Keratinocyte (primary cell): Measurements from ENCODE around the gene SLC39A11. TPM values are rescaled to one million over a fixed set of nuclear protein-coding genes. Genes with fewer than 3 reads are reported as not detected.

ENCODE experiments used
- DNase-seq: peaks from one replicate; pipeline ENCODE4 v3.0.0-alpha.2; 2011; ENCODE audit warnings: low read depth, missing footprints, low spot score
- FAIRE-seq: peaks from 2 replicates; lab custom pipeline; 2011; peaks lifted over from hg19 to GRCh38; lab: Jason Lieb, UNC
- H2AFZ ChIP-seq: 2 replicates; pipeline ENCODE4 v1.6.0; 2012; ENCODE audit warnings: low read length, control low read depth, inconsistent platforms; ENCODE audit not compliant: control insufficient read depth
- H3K27ac ChIP-seq: 2 replicates; pipeline ENCODE4 v1.5.1; 2011; ENCODE audit warnings: low read length; ENCODE audit not compliant: control insufficient read depth, insufficient read depth
- H3K27me3 ChIP-seq: 3 replicates; pipeline ENCODE4 v1.6.0; 2011; ENCODE audit warnings: low read length; ENCODE audit not compliant: control insufficient read depth, insufficient read depth; ENCODE audit errors: extremely low read depth
- H3K36me3 ChIP-seq, 2 experiments: 2 replicates in 1 of 2; 3 replicates in 1 of 2; pipeline ENCODE4 v1.5.1; 2011; ENCODE audit warnings: low read length in 2 of 2, mild to moderate bottlenecking in 1 of 2; ENCODE audit not compliant: control insufficient read depth in 2 of 2, insufficient read depth in 2 of 2; ENCODE audit errors: extremely low read depth in 1 of 2
- H3K4me1 ChIP-seq: 3 replicates; pipeline ENCODE4 v1.5.1; 2011; ENCODE audit warnings: low read length; ENCODE audit not compliant: control insufficient read depth, insufficient read depth; ENCODE audit errors: extremely low read depth
- H3K4me2 ChIP-seq: 3 replicates; pipeline ENCODE4 v1.6.0; 2011; ENCODE audit warnings: low read depth, low read length; ENCODE audit not compliant: control insufficient read depth, insufficient read depth; ENCODE audit errors: extremely low read depth
- H3K4me3 ChIP-seq, 3 experiments: fragments of 200-600 bp in 1 of 3; sonication (generic) in 1 of 3; 2 replicates in 2 of 3; 3 replicates in 1 of 3; pipeline ENCODE4 v1.5.1; 2011 to 2016; ENCODE audit warnings: low read length in 3 of 3, mild to moderate bottlenecking in 3 of 3, control low read depth in 2 of 3, inconsistent platforms in 1 of 3, low read depth in 1 of 3, mixed read lengths in 1 of 3, mixed run types in 1 of 3, moderate library complexity in 1 of 3; ENCODE audit not compliant: control insufficient read depth in 2 of 3, insufficient read depth in 2 of 3; ENCODE audit errors: extremely low read depth in 1 of 3
- H3K79me2 ChIP-seq: 2 replicates; pipeline ENCODE4 v1.6.0; 2012; ENCODE audit warnings: low read length; ENCODE audit not compliant: control insufficient read depth, insufficient read depth
- H3K9ac ChIP-seq: 3 replicates; pipeline ENCODE4 v1.6.0; 2011; ENCODE audit warnings: low read length; ENCODE audit not compliant: control insufficient read depth, insufficient read depth; ENCODE audit errors: extremely low read depth
- H3K9me1 ChIP-seq: 3 replicates; pipeline ENCODE4 v1.6.0; 2011; ENCODE audit warnings: low read length; ENCODE audit not compliant: control insufficient read depth, insufficient read depth; ENCODE audit errors: extremely low read depth
- H3K9me3 ChIP-seq: 2 replicates; pipeline ENCODE4 v1.5.1; 2012; ENCODE audit warnings: low read depth, low read length; ENCODE audit not compliant: control insufficient read depth
- H4K20me1 ChIP-seq: 3 replicates; pipeline ENCODE4 v1.6.0; 2011; ENCODE audit warnings: low read length; ENCODE audit not compliant: control insufficient read depth, insufficient read depth; ENCODE audit errors: extremely low read depth
- CTCF ChIP-seq, 3 experiments: IDR thresholded peaks in 1 of 3; conservative IDR thresholded peaks in 1 of 3; optimal IDR thresholded peaks in 1 of 3; 2 replicates in 2 of 3; 3 replicates in 1 of 3; pipeline versions ENCODE3 to v1.5.1; 2011; ENCODE audit warnings: low read length in 3 of 3, mild to moderate bottlenecking in 3 of 3, moderate library complexity in 2 of 3, control low read depth in 1 of 3, inconsistent platforms in 1 of 3; ENCODE audit not compliant: insufficient read depth in 2 of 3; ENCODE audit errors: extremely low read depth in 1 of 3
- EZH2 ChIP-seq: IDR thresholded peaks from one replicate; pipeline ENCODE4 v1.6.1; 2012; ENCODE audit warnings: inconsistent platforms, mild to moderate bottlenecking, low read length, moderate library complexity
- dilution Hi-C: fragments of 300-500 bp; cut with MboI; formaldehyde crosslinking; loops from one replicate; pipeline ENCODE4 v1.7.0; 2020; ENCODE audit warnings: low sequenced_read_pairs; ENCODE audit not compliant: extremely low pct_ligation_motif_present
- polyA plus RNA-seq, 5 experiments: library from polyadenylated mRNA; depleted of rRNA in 3 of 5; stranded (reverse) in 3 of 5; stranded (forward) in 1 of 5; unstranded in 1 of 5; fragments of >200 nt; gene quantifications; 1 replicate in 1 of 5; 2 replicates in 3 of 5; 3 replicates in 1 of 5; pipeline versions ENCODE4 v1.2.1 to v1.2.3, GENCODE V29; 2011 to 2012; ENCODE audit warnings: missing spikeins in 2 of 5, low read depth in 1 of 5, low replicate concordance in 1 of 5

Gene SLC39A11
- polyA plus RNA-seq, 1 donor (not counting 4 experiments of a cell fraction or from before 2014, with no cell fraction given) = 11.5 TPM

DNA sequence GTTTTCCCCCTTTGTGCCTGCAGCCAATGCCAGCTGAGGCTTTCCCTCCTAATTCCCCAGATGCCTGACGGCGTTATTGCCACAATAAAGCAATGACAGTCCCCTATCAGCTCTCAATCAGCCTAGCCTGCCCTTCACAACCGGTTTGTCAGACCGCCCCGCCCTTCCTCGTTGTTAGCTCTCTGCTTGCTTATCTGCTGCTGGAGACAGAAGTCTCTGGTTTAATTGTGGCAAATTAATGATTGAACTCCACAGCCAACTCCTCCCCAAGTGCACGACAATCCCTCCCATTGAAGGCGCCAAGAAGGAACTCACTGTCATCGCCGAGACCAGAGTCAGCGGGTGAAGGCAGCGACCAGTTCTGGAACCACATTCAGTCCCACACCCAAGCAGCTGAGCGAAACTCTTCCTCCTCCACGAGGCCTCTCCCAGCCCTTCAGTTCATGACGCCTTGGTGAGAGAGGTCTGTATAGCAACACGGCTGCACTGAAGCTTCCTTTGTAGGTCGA, 474.4 kb downstream of the SLC39A11 start:
- dilution Hi-C loops = no loop called here
- H2AFZ ChIP-seq = peak overlapping the region; percentile 23

DNA sequence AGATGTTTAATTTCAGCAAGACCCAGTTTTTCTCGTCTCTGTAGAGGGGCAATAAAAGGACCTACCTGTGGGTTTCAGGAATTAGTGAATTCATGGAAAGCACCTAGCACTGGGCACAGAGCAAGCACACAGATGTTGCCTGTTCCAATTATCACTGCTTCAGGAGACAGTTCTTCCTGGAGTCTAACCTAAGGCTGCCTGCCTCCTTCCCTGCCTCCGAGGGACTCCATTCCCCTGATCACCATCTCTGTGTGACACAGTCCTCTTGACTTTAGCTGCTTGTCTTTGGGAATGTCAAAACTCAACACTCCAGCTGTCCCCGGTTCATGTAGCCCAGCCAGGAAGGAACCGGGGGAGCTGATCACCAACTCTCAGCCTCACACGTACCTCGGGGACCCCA, 474.9 kb downstream of the SLC39A11 start:
- Histone ChIP-seq H3K27me3 (no peaks in the 10 kb centered on the region), H2AFZ (no peak overlapping the region), H3K9me1 (no peaks in the 10 kb centered on the region), H3K4me2 (peak overlapping the region; percentile 7), H3K4me3 (peak overlapping the region in 1 of 3 experiments; percentile 5), H4K20me1 (no peaks in the 10 kb centered on the region), H3K36me3 (no peaks in the 10 kb centered on the region), H3K27ac (no peak overlapping the region), H3K4me1 (peaks cover 31% of the 10 kb centered on the region), H3K9ac (peak overlapping the region; percentile 20), H3K79me2 (no peaks in the 10 kb centered on the region), H3K9me3 (no peaks in the 10 kb centered on the region)
- DNase-seq (no peak), FAIRE-seq (no peak)
- dilution Hi-C loops = no loop called here
- TF ChIP-seq CTCF (optimal IDR thresholded peaks at IDR 0.05 in 1 of 3, IDR thresholded peaks at IDR 0.05 in 1 of 3, conservative IDR thresholded peaks at IDR 0.05 in 1 of 3; ENCODE audit: extremely low read depth in 1 of 3, insufficient read depth in 2 of 3, low read length in 3 of 3) (no peak), EZH2 (no peak)

More for the DNA sequence above, 474.4 kb downstream of the SLC39A11 start:
- H3K9ac ChIP-seq = peak overlapping the region; percentile 20
- peaks cover 31% of the 10 kb centered on the region for H3K4me1 ChIP-seq
- peak overlapping the region in 1 of 3 experiments; percentile 5 for H3K4me3 ChIP-seq
- no peak for FAIRE-seq
- H3K27me3 ChIP-seq = no peaks in the 10 kb centered on the region
- H3K9me3 ChIP-seq = no peaks in the 10 kb centered on the region
- no peak for DNase-seq
- TF ChIP-seq EZH2 (no peak), CTCF (optimal IDR thresholded peaks at IDR 0.05 in 1 of 3, IDR thresholded peaks at IDR 0.05 in 1 of 3, conservative IDR thresholded peaks at IDR 0.05 in 1 of 3; ENCODE audit: extremely low read depth in 1 of 3, insufficient read depth in 2 of 3, low read length in 3 of 3) (no peak)
- no peaks in the 10 kb centered on the region for H3K79me2 ChIP-seq
- H3K36me3 ChIP-seq = no peaks in the 10 kb centered on the region
- no peak overlapping the region for H3K27ac ChIP-seq
- peak overlapping the region; percentile 7 for H3K4me2 ChIP-seq
- H4K20me1 ChIP-seq = no peaks in the 10 kb centered on the region
- H3K9me1 ChIP-seq = no peaks in the 10 kb centered on the region
